ENCODE measurements around the gene UBE2O.
A peak's percentile ranks its signal among the peaks of the same experiment; 100 is the strongest.

Gene UBE2O

DNA sequence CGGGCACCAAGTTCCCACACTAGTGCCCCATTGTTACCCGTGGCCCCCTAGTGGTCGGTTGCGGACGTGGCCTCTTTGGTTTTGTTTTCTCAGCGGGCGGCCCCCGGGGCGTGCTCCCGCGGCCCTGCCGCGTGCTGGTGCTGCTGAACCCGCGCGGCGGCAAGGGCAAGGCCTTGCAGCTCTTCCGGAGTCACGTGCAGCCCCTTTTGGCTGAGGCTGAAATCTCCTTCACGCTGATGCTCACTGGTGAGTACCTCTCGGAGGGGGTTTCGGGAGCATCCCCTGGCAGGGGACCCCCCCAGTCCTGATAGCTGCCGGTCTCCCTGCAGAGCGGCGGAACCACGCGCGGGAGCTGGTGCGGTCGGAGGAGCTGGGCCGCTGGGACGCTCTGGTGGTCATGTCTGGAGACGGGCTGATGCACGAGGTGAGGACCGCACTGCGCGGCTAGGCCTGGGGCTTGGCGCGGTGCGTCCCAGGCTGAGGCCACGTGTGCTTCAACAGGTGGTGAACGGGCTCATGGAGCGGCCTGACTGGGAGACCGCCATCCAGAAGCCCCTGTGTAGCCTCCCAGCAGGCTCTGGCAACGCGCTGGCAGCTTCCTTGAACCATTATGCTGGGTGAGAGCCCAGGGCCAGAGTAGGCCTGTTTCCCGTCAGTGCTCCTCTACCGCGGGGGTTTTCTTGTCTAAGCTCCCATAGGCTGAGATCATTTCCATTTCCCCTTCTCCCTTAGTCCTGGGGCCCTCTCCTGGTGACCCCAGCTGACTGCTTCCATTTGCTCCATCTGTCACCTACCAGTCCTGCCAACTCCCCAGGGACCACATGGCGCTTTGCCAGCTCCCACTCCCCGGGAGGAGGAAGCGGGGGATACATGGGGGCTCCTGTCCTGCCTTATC lies 66.8 kb downstream of the UBE2O start:
- peak; percentile 74 to 78 for DNase-seq

- peak; percentile 48 to 50 for DNase-seq
These were observed 67.7 kb downstream of the UBE2O start for GRCh38 chr17:76384987-76385891.

DNA sequence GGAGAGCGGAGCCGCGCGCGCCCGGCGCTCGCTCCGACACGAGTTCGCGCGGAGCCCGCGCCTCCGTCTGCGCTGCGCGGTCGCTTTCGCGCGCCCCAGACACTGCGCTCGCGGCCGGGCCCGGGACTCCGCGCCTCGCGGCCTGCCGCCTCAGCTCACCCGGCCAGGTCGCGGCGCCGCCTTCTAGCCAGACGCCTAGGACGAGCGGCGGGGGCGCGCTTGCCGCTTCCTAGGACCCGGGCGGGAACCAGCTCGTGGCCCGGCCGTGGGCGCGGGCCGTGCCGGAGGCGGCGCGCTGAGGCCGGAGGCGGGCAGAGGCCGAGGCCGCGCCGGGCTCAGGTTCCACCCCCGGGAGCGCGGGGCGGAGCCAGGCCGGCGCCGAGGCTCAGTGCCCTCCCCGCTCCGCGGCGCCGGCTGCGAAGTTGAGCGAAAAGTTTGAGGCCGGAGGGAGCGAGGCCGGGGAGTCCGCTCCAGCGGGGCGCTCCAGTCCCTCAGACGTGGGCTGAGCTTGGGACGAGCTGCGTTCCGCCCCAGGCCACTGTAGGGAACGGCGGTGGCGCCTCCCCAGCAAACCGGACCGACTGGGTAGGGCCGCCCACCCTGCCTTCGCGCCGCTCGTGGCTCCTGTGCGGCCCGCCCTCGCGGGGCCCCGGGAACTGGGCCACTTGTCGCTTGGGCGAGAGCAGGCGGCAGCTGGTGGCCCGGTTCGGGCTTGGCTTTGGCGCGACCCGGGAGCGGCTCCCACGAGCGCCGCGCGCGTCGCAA lies 68.5 kb downstream of the UBE2O start, which contains the start of gene SPHK1:
Gene SPHK1, plus strand, starts transcription at position 388 of the 765 bp plus-strand sequence. CDS start 1,036 bp downstream, outside the sequence.
- peak; percentile 54 to 74 for DNase-seq

GRCh38 chr17:76383546-76384221 lies 69.3 kb downstream of the UBE2O start:
- peak; percentile 41 to 56 for DNase-seq

DNA sequence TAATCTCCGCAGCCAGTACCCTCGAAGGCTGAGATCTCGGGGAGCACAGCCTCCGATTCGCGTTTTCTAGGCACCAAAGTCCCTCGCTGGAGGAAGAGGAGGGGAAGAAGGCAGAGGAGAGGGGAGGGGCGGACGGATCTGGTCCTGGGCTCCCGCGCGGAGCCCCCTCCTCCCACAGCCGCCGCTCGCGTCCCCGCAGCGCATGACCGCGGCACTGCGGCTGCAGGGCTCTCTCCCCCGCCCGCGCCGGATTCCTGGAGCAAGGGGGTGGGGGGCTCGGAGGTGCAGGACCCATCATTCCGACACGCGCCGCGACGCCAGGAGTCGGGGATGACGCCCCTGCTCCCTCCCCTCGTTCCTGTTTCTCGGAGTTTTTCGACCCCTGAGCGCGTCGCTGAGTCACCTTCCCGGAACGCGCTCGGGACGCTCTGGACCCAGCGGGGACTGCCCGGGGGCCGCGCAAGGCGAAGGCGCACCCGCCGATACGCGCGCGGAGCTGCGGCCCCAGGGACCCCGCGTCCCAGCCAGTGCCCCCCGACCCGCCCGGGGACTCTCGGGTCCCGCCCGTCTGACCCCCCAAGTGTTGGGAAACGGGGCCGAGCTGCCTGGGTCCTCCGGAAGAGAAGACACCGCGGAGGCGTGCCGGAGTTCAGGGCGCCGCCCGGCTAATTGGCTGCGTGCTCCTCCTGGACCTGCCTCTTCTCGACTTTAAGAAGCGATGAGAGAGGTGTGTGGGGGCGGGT lies 70.0 kb downstream of the UBE2O start:
- DNase-seq, result peak; percentile 59 to 64

- peak; percentile 28 to 36 for DNase-seq
These were observed 70.6 kb downstream of the UBE2O start for GRCh38 chr17:76382351-76382802.

DNA sequence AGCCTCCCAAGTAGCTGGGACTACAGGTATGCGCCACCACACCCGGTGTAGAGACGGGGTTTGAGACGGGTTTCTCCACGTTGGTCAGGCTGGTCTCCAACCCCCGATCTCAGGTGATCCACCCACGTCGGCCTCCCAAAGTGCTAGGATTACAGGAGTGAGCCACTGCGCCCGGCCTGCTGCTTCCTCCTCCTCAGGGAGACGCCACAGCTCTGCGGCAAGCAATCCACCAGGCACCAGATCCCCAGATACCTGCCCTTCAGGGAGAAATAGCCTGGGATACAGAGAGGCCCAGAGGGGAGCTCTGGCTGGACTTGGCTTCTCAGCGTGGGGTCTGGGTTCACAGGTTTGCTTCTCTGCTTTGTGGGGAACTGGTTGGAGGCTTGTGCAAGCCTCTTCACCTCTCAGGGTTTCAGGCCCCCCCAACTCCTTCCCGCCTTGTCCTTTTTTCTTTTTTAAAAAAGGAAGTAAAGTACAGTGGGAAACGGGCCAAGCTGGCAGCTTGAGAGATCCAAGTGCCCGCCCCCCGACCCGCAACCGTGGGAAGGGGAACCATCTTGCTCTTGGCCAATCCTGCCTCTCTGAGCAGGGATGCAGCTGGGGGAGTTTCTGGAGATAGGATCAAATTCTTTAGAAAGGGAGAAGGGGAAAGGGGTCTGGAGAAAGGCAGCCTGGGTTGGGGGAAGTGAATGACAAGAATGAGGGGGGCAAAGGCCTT lies 71.2 kb downstream of the UBE2O start:
- no peak for DNase-seq

DNA sequence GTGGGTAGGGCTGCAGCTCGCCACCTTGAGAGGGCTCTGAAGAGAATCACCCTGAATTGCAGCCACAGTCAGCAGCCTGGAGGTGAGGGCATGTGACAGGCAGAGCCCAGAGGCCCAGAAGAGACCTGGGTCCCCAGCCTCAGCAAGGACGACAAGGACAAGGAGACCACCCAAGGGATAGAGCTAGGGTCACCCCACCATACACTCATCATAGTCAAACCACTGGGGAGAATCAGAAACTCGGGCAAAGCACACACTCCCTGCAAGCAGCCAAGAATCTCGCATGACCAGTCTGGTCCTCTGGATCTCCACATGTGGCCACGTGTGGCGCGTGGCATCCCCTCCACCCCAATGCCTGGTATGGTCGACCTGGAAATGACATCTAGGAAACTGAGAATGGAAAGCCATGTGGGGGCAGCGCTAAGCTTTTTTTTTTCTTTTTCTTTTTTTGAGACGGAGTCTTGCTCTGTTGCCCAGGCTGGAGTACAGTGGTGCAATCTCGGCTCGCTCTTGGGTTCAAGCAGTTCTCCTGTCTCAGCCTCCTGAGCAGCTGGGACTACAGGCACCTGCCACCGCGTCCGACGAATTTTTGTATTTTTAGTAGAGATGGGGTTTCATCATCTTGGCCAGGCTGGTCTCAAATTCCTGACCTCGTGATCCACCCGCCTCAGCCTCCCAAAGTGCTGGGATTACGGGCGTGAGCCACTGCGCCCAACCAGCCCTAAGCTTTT lies 73.1 kb downstream of the UBE2O start:
- no peak for DNase-seq

DNA sequence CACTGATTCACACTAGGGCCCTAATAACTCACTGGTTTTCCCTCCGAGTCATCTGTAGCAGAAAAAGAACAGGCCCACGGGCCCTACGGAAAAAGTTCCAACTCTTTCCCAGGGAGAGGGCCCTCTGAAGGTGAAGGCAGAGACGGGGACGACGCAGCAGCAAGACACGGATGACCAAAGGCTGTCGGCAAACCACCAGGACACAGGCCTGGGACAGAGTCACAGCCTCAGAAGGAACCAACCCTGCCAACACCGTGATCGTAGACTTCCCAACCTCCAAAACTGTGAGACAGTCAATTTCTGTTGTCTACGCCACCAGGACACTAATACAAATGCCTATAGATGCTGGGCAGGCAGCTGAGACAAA lies 73.7 kb downstream of the UBE2O start:
- DNase-seq, result no peak

GRCh38 chr17:76378548-76379274 lies 74.2 kb downstream of the UBE2O start:
- no peak for DNase-seq

DNA sequence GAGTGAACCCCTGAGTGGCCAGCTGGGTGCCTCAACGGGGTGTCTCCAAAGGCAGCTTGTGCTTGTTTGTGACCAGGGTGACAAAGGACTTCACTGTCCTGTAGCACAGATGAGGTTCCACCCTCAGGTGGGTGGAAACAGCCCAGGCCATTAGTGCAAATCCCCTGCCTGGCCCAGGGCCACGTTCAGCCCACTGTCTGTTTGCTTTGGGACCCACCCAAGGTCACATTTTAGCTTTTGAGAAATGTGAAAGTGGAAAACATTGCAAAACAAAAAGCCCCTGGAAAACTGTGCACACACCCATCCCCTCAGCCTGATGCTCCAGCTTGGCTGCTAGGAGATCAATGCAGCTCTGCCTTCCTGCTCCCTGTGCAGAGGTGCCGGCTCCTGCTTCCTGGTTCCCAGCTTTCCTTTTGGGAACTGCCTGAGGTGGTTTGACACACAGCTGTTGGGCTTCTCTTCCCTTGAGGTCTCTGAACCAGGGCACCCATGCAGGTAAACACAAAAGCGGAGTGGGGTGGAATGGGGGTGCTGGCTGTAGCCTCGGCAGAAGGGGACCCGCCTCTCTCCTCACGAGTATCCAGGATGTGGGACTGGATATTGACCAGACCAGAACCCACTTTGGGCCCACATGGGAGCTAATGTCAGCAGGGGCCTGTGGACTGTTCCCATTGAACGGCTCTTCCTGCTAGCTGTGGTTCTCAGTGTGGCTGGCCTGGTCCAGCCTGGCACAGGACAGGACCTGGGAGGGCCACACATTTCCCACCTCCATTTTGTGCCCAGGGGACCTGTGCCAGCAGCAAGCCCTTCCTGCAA lies 76.4 kb downstream of the UBE2O start:
- no peak for DNase-seq

- DNase-seq, result no peak
These were observed 81.0 kb downstream of the UBE2O start for GRCh38 chr17:76371656-76372628.

- no peak for DNase-seq
These were observed 82.5 kb downstream of the UBE2O start for GRCh38 chr17:76370261-76370993.

- DNase-seq, result no peak
These were observed 83.1 kb downstream of the UBE2O start for GRCh38 chr17:76369804-76370203.

GRCh38 chr17:76369379-76369778 lies 83.6 kb downstream of the UBE2O start:
- no peak for DNase-seq

DNA sequence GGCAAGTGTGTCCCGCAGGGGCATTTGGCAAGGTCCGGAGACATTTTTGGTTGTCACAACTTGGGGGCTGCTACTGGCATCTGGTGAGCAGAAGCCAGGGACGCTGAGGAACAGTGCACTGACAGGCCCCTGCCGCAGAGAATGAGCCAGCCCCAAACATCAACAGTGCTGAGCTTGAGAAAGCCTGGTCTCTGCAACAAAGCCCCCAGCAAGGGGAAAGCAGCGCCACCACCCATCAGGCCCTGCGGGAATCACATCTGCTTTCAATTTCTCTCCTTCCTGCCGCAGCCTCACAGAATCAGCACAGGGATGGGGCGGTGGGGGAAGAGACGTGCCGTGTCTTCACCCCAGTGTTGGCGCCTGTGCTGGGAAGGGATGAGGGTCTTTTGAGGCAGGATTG lies 84.4 kb downstream of the UBE2O start:
- DNase-seq, result no peak

Data from stimulated activated CD4-positive, alpha-beta T cell treated with anti-CD3 and anti-CD28 coated beads, Interleukin-4, amount 100 ng/mL, for 4 hours (primary cell).